GM13976 (cell line): ENCODE data around the gene SPOCD1.

Experiments
- DNase-seq: peaks from one replicate; pipeline ENCODE4 v3.0.0; 2012; ENCODE audit warnings: low spot score
- in situ Hi-C: fragments of 300-500 bp; cut with MboI; formaldehyde crosslinking; loops from one replicate; pipeline ENCODE4 v1.12.0; 2022; ENCODE audit warnings: low sequenced_read_pairs, mixed read lengths, inconsistent platforms; ENCODE audit not compliant: unreplicated experiment
- TF ChIP-seq, protein P1 (sequence below): IDR thresholded peaks from 2 replicates; pipeline ENCODE4 v1.5.1; 2012; ENCODE audit warnings: borderline replicate concordance, mild to moderate bottlenecking; ENCODE audit not compliant: insufficient read depth; ENCODE audit errors: extremely low read depth, missing control alignments, control extremely low read depth

SPOCD1 gene

DNA sequence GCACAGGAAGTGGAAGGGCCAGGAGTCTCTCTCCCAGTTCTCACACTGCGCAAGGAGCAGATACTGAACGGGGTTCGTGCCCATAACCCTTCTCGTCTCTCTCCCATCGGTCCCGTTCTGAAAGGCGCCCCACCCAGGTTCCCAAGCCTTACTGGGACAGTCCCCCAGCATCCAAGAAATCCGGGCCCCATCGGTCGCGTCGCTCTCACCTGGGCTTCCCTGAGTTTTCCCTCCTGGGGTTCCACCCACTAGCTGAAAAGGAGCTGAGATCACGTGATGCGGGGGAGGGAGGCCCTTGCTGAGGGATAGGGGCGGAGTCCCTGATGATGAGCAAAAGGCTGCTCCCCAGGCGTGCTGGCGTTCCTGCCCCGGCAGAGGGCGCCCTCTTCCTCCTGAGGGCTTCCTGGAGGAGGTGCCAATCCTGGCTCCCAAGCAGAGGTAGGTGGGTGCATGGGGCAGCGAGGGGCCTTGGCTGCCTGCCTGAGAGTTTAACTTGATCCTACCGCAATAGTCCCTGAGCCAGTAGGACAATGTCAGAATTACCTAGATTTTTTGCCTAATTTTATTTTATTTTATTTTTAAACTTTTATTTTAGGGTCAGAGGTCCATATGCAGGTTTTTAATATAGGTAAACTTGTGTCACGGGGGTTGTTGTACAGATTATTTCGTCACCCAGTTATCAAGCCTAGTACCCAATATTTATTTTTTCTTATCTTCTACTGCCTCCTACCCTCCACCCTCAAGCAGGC is at the start of gene SPOCD1:
Gene SPOCD1 (minus strand): TSS at position 271 of the 749 bp plus-strand sequence. CDS start 689 bp downstream, outside the sequence.
- peak; percentile 86 for DNase-seq
- in situ Hi-C loops: no loop called here
- TF ChIP-seq, protein P1, sequence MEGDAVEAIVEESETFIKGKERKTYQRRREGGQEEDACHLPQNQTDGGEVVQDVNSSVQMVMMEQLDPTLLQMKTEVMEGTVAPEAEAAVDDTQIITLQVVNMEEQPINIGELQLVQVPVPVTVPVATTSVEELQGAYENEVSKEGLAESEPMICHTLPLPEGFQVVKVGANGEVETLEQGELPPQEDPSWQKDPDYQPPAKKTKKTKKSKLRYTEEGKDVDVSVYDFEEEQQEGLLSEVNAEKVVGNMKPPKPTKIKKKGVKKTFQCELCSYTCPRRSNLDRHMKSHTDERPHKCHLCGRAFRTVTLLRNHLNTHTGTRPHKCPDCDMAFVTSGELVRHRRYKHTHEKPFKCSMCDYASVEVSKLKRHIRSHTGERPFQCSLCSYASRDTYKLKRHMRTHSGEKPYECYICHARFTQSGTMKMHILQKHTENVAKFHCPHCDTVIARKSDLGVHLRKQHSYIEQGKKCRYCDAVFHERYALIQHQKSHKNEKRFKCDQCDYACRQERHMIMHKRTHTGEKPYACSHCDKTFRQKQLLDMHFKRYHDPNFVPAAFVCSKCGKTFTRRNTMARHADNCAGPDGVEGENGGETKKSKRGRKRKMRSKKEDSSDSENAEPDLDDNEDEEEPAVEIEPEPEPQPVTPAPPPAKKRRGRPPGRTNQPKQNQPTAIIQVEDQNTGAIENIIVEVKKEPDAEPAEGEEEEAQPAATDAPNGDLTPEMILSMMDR: peak; percentile 70

DNA sequence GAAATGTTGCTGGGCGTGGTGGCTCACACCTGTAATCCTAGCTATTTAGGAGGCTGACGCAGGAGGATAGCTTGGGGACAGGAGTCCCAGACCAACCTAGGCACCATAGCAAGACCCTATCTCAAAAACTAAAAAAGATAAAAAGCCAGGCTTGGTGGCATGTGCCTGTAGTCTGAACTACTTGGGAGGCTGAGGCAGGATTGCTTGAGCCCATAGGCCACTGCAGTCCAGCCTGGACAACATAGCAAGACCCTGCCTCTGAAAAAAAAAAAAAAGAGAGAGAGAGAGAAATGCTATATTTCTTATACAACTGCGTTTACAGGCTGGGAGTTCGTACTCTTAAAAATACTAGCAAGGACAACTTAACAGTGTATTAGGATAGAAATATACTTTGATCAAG is 46.2 kb upstream of the SPOCD1 start:
- no peak for DNase-seq
- TF ChIP-seq, protein P1: no peak
- in situ Hi-C loops: no loop called here

DNA sequence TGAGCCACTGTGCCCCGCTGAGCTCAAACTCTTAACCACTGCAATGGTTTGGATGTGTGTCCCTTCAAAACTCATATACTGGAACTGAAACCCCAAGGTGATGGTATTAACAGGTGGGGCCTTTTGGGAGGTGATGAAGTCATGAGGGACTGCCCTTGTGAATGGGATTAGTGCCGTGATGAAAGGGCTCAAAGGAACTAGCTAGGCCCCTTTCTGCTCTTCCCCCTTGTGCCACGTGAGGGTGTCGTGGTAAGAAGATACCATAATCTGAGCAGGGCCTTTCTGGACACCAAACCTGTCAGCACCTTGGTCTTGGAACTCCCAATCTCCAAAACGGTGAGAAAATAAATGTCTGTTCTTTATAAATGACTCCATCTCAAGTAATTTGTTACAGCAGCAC is 45.5 kb upstream of the SPOCD1 start:
- TF ChIP-seq, protein P1: peak; percentile 29
- in situ Hi-C loops: no loop called here
- peak; percentile 50 for DNase-seq

DNA sequence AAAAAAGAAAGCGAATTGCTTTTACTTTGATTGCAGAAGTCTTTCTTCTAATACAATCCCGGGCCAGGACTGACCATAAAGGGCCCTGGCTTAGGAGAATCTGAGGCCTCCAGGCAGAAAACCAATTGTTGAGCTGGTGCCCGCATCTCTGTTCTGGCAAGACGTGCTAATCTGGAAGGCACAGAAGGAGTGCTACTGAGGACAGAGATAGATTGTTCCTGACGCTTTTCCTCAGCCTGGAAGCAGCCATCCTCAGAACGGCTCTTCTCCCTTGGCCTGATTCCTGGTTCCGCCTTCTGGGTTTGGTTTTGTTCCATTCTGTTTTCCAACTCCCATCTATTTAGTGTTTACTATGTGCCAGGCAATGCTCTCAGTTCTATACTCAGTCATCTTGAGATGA is 44.8 kb upstream of the SPOCD1 start:
- DNase-seq: no peak
- in situ Hi-C loops: no loop called here
- TF ChIP-seq, protein P1: no peak

DNA sequence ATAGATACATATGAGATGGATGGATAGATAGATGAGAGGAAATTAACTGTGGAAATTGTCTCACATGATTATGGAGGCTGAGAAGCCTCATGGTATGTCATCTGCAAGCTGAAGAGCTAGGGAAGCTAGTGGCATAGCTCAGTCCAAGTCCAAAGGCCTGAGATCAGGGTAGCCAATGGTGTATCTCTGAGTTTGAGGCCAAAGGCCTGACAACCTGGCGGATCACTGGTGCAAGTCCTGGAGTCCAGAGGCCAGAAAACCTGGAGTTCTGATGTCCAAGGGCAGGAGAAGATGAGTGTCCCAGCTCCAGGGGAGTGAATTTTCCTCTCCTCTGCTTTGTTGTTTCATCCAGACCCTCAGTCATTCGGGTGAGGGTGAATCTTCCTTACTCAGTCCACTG is 43.9 kb upstream of the SPOCD1 start:
- TF ChIP-seq, protein P1: no peak
- in situ Hi-C loops: no loop called here
- DNase-seq: no peak

DNA sequence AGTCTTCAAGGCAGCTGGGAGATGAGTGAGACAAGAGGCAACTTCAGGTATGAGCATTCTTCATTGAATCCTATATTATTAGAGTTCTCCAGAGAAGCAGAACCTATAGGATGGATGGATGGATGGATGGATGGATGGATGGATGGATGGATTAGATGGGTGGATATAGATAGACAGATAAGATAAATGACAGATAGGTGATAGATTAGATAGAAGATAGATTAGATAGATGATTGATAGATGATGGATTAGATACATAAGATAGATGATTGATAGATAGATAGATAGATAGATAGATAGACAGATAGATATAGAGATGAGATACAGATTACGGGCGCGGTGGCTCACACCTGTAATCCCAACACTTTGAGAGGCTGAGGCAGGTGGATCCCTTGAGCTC is 43.2 kb upstream of the SPOCD1 start:
- no peak for DNase-seq
- TF ChIP-seq, protein P1: no peak
- in situ Hi-C loops: no loop called here
